GM18858 (cell line): ENCODE measurements around the gene TRIP4.
"Not testable (repeated sequence)": the region's sequence is repeated elsewhere in the genome, so short reads cannot be mapped to it uniquely, and the experiment has no call there.

Source experiments
- ATAC-seq: cut with Tn5 transposase; IDR thresholded peaks from one replicate; pipeline ENCODE4 v1.9.1; 2021; ENCODE audit not compliant: unreplicated experiment

Gene TRIP4

DNA sequence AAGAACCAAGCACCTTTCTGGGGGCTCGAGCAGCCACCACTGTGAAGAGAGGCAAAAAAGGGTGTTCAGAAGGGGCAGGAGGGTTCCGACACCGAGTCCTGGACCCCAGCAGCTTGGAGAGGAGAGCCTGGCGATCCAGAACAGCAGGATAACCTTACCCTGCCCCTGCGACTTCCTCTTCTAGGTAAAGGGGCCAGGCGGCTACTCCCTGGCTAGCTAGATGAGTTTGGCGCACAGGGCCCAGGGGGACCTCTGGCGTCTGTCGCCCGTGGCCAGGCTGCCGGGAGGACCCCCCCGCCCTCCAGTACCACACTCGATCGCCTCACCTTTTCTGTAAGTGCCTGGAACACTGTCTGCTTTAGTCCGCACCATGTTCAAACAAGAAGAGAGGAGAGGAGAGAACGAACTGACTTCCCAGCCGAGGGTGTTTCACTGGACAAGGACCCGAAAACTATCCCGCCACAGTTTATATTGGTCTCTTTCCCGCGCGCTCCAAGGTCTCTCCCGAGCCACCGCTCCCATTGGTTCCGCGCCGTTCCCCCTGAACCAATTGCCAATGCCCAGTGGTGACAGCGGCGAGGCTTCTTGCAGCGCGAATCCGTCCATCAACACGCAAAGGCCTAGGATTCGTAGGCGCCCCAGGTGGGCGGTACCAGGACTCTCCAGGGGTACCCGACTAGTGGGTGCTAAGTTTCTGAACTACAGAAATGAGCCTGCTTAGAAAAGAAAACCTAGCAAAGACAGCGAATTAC, 6.5 kb upstream of the TRIP4 start, which contains the start of gene PCLAF:
Gene PCLAF (minus strand): TSS at position 442 of the 752 bp plus-strand sequence. CDS start 70 bp downstream, at position 372.
- peak; percentile 86 for ATAC-seq

DNA sequence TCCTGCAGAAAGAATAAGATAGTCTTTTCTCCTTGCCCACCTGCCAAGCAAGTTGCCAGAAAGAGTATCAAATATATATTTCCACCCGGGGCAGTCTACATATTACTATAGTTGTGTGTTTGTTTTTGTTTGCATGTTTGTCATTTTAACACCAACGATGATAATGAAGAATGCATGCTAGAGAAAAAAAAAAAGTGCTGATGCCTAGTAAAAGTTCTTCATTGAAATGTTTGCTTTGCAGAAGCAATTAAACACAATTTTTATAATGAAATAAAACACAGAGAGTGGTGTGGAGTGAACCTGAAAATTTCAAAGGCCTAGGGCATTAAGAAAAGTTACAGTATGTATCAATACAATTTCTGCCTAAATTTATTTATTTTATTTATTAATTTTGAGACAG, 3.9 kb upstream of the TRIP4 start:
- ATAC-seq = no peak

DNA sequence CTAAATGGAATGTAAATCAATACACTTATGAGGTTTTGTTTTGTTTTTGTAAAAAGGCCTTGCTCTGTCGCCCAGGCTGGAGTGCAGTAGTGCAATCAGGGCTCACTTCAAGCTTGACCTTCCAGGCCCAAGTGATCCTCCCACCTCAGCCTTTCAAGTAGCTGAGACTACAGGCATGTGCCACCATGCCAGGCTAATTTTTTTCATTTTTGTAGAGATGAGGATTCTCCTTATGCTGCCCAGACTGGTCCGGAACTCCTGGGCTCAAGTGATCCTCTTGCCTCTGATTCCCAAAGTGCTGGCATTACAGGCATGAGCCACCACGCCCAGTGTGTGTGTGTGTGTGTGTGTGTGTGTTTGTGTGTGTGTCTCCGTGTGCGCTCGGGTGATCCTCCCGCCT, 1.3 kb upstream of the TRIP4 start:
- ATAC-seq = no peak

DNA sequence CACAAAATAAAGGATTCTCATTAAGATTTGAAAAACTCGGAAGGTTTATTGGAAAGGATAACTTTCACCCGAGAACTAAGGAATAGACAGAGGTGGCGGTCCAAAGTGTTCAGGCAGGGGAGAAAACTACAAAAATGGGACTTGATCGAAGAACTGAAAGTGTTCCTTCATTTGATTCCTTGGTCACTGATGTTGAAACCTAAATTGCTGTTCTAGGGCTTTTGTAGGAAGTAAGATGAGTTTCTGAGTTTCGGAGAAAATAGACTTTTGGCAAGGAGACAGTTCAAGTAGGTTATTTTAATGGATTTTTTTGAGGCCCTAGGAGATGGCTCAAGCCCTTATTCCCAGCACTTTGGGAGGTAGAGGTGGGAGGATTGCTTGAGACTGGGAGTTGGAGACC, 1.4 kb downstream of the TRIP4 start:
- no peak for ATAC-seq

DNA sequence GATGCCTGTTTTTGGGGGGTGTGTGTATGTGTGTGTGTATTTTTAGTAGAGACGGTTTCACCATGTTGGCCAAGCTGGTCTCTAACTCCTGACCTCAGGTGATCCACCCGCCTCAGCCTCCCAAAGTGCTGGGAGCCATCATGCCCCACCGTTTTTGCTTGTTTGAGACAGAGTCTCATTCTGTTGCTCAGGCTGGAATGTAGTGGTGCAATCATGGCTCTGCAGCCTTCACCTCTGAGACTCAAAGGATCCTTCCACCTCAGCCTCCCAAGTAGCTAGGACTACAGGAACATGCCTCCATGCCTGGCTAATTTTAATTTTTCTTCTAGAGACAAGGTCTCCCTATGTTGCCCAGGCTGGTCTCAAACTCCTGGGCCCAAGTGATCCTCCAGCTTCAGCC, 4.8 kb downstream of the TRIP4 start:
- not testable (repeated sequence) for ATAC-seq

DNA sequence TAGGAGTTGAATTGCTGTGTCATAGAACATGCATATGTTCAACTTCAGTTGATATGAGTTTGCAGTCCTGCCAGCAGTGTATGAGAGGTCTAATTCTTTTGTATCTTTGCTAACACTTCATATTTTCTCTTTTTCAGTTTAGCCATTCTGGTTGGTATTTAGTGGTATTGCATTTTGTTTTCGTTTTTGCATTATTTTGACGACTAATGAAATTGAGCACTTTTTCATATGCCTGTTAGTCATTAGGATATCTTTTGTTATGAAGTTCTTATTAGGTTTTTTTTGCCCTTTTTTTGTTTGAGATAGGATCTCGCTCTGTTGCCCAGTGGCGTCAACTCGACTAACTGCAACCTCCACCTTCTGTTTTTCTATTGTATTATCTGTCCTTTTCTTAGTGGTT, 9.2 kb downstream of the TRIP4 start:
- ATAC-seq = no peak

DNA sequence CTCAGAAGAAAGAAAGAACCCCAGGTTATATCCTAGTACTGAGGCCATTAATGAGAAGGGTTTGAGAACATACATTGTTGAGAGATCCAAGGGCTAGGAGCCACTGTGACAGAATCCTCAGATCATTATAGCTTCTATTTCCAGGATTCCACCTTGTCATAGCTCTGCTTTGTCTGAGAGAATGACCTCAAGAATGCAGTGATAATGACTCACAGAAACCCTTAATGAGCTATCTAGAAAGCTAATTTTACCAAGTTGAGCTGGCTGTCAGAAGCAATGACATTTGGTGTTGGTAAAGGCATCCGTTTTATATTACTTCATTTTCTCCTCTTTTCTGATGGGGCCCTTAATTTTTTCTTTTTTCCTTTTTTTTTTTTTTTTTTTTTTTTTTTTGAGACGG, 10.9 kb downstream of the TRIP4 start:
- no peak for ATAC-seq

DNA sequence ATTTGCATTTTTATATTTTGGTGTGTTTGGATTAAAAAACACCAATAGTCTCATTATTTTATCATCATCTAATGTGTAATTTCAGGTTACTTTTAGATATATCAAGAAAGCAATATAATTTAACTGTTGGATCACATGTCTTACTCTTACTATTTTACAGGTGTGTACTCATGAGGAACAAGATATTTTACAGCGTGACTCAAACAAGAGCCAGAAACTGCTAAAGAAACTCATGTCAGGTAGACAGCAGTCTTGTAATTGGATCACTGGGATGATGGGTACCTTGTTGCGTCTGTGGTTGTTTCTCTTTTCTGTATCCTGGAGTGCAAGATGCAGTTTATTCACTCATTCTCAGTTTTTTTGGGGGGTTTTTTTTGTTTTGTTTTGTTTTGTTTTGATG, 12.9 kb downstream of the TRIP4 start:
- no peak for ATAC-seq

DNA sequence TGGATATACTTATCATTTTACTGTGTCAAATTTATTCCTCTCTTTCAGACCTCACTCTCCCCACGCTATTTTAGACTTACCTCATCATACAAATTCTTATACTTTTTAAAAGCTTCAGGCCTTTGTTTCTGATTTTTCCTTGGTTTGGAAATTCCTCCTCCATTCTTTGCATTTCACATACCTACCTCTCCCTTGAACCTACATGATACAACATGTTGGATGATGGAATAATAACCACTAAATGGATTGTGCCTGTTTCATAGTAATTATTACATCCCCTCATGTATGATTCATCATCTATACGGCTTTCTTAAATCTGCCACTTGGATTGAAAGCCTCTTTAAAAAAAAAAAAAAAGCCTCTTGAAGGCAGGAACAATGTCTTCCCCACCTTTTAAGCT, 24.6 kb downstream of the TRIP4 start:
- no peak for ATAC-seq

DNA sequence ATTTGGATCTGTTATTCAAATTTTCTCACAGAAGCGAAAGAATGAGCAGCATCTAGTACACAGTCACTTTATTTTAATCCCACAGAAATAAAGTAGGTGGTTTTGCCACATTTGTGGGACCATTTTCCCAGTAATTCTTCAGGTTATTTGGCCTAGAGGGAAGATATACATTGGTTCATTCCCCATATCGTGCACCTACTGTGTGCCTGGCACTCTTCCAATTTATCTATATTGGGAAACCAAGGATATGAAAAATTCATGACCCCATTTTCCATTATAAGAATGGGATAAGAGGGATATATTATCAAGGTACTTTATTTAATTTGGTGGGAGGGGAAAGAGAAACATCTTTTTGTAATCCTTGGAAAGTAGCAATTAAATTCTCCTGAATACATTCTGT, 35.1 kb downstream of the TRIP4 start:
- no peak for ATAC-seq

DNA sequence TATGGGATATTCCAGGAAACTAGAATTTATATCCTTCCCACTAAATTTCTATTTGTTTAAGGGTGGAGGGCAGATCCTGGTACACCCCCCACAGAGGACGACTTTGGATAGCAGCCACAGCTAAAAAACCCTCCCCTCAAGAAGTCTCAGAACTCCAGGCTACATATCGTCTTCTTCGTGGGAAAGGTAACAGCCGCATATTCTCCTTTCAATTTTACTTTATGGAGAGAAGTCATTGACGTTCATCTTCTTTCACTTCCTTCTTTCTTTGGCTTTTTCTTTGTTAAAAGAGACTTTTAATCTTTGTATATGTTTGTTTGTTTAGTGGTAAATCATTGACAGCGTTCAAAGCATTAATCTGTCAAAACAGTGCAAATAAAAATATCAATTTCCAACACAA, 36.3 kb downstream of the TRIP4 start:
- ATAC-seq = no peak

DNA sequence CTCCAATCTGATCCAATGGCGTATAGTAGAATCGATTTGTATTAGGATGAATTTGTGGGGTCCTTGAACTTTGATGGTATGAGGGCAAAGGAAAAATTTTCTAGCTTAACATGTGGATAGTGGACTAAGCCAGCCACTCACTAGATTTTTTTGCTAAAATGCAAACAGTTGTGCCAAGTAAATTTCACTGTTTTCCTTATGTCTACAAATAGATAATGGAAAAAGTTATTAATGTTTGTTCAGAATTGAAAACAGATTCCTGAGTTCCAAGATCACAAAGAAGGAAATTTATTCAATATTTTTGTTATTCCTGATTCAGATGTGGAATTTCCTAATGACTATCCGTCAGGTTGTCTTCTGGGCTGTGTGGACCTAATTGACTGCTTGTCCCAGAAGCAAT, 37.6 kb downstream of the TRIP4 start:
- ATAC-seq = no peak

DNA sequence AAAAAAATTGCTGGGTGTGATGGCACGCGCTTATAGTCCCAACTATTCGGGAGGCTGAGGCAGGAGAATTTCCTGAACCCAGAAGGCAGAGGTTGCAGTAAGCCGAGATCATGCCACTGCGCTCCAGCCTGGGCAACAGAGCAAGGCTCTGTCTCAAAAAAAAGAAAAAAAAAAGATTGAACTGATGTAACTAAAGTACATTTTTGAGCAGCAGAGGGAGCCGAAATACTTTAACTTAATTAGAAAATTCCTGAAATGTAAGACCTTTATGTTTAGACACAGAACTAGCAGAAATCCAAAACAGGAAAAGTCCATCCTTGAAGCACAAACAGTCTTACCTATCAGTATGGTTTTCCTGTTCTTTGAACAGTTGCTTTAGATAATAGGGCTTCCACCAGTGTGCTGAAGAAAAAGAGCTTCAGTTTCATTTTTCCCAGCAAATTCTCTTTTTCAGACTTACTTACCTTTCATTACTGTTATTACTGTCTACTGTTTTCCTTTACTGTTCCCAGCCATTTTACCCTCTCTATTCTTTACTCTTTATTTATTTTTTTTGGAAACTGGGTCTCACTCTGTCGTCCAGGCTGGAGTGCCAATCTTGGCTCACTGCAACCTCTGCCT, 39.3 kb downstream of the TRIP4 start:
- ATAC-seq = no peak

DNA sequence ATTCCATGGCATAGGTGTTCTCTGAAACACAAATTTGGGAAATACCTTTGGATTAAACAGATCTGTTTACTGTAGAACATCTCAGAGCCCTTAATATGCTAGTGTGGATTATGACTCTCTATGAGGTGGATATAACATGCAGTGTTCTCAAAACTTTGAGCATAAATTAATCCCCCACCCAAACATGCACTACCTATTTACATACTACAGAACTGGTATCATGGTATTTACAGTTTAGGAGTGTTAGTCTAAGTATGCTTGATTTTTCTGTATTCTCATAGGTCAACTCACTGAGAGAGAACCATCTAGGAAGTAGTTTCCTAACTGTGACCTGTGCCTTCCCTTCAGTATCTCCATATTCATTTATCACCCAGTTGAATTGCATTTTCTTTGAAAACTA, 41.8 kb downstream of the TRIP4 start:
- no peak for ATAC-seq

DNA sequence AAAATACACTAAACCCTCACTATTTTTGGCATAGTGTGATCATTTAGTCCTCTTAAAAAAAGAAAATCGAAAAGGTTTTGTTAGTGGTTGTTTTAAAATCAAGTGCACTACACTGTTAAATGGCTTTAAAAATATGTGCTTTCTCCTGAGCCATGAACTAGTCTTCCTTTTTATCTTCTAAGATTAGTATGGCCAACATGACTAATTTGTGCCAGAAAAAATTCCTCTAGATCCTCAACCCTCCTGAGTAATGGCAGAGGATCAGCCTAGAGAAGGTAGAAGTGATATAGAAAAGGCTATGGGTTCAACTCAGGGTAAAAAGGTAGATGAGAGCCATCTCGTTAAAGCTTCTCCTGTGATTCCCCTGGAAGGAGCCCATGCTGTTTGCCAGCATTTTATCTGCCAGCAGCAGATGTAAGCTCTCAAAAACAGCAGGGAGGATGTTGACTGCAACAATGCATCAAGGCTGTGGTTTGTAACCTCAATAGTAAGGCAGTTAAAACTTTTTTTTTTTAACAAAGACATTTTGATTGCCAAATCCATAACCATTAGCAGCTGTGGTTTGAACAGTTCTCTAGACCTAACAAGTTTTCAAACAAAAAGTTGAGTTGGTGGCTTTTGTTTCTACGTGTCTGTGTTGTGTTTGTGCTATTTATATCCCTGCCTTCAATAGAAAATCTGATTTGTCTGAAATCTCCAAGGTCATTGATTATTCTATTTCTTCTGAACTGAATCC, 42.5 kb downstream of the TRIP4 start:
- no peak for ATAC-seq

DNA sequence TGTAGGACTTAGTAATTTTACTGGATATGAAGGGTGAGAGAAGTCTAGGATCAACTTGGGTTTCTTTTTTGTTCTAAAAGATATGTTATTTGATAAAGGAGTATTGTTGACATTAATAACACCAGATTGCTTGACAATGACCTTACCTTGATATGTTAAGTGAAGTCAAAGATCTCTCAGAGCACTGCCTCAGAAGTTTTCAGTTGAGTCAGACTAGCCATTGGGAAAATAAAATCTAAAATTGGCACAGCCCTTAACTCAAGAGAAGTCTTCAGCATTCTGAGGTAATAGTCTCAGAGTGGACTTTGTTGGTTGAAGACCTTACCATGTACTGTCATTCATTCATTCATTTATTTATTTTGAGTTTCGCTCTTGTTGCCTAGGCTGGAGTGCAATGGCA, 50.3 kb downstream of the TRIP4 start:
- no peak for ATAC-seq

DNA sequence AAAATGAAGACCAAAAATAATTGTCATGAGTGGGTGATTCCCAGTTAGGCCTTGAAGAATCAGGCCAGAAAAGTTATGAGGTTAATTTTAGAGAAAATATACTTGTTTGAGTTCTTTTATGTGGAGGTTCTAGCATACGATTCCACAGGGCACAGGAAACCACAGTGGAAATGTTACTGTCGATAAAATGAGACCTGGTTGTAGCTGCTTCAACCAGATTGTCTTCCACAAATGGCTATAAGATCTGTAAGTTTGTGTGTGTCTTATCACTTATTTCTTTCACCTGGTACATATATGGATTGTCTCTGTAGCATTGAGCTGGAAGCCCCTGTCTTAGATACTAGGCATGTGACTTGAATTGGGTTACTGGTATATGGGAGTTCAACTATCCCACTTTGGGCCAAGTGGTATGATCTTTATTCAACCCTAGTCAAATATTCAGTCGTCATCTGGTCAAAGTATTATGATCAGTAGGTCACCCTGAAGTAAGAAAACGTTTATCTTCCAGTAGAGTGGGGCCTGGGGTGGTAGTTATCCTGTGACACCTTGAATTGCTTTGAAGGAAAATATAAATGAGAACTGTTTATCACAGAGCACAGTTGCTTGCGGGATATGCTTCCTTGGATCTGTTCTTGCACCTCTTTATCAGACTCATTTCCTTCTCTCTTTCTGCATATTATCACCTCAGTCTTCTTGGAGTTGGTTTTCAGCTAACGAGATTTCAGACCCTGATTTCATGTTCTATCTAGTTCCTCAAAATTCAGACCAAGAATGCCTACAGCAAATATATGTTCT, 51.2 kb downstream of the TRIP4 start:
- no peak for ATAC-seq

DNA sequence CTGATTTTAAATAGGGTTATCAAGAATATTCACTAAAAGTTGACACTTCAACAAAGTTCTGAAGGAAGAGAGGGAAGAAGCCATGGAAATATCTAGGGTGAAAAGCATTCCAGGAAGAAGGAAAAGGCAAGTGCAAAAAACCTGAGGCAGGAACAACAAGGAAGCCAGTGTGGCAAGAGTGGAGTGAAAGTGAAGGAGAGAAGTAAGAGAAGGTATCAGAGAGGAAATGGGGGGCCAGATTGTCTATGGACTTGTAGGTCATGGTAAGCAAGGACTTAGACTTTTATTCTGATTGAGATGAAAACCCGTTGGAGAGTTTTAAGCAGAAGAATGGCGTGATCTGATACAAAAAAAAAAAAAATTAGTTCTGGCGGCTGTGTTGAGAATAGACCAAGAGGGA, 54.2 kb downstream of the TRIP4 start:
- no peak for ATAC-seq

DNA sequence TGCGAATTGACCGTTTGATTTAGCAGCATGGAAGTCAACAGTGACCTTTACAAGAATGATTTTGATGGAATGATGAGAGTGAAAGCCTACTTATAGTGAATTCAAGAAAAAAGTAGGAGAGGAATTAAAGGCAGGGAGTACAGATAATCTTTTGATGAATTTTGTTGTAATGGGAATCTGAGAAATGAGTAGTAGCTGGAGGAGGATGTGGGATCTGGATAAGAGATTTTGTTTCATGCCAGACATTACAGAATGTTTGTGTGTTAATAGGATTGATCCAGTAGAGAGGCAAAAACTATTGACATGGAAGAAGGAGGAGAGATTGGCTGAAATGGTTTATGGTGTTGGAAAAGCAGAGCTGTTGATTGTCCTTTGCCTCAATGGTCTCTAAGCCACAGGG, 55.4 kb downstream of the TRIP4 start:
- ATAC-seq = no peak

DNA sequence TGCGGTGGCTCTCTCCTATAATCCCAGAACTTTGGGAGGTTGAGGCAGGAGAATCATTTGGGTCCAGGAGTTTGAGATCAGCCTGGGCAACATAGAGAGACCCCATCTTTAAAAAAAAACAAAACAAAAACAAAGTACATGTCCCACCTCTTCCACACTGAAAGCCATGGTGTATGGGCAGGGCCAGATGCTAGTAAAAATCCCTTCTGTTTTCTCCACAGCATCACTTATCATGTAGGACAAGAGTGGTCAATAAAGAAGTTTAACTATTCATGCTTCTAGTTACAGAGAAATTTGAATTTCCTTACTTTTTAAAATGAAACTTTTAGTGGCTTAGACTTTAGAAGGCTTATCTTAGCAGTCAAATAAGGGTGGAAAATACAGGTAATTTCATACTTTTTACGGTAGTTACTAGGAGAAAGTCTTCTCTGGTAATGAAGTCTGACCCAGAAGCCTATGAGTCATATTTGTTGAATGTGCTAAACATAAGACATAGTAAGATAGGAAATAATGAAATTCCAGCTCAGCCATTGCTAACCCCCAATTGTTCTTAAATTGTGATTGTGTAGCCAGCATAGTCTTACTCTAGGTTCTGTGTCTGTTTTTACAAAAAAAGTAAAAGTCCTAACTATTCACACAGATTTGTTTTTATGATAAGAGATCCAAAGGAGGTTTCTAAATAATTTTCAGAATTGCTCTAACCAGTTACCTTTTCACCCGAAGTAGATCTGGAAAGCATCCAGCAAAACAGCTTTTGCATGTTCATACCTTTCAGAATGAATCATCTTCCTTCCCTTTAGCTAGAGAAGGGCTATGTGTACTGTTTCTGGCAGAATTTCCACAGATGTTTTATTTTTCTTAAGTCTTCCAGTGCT, 56.3 kb downstream of the TRIP4 start:
- ATAC-seq = peak; percentile 58
